GM21619 (cell line): ENCODE measurements around the gene LTBP3.
A peak's percentile ranks its signal among the peaks of the same experiment; 100 is the strongest.
"Not testable (repeated sequence)": the region's sequence is repeated elsewhere in the genome, so short reads cannot be mapped to it uniquely, and the experiment has no call there.

Source experiments
- ATAC-seq: cut with Tn5 transposase; IDR thresholded peaks from one replicate; pipeline ENCODE4 v1.9.1; 2021; ENCODE audit not compliant: unreplicated experiment

The LTBP3 gene

GRCh38 chr11:65538232-65538914 is 19.8 kb downstream of the LTBP3 start:
- no peak for ATAC-seq

- ATAC-seq, result no peak
These were observed 20.4 kb downstream of the LTBP3 start for GRCh38 chr11:65537620-65538231.

- ATAC-seq, result no peak
These were observed 20.9 kb downstream of the LTBP3 start for GRCh38 chr11:65537296-65537597.

GRCh38 chr11:65536412-65537295 is 21.5 kb downstream of the LTBP3 start:
- no peak for ATAC-seq

- no peak for ATAC-seq
These were observed 23.1 kb downstream of the LTBP3 start for GRCh38 chr11:65535102-65535501.

GRCh38 chr11:65532388-65533064 is 25.6 kb downstream of the LTBP3 start:
- ATAC-seq, result no peak

GRCh38 chr11:65530157-65530496 is 28.0 kb downstream of the LTBP3 start:
- ATAC-seq, result no peak

GRCh38 chr11:65529475-65530156 is 28.5 kb downstream of the LTBP3 start:
- ATAC-seq, result no peak

- no peak for ATAC-seq
These were observed 29.3 kb downstream of the LTBP3 start for GRCh38 chr11:65528819-65529350.

GRCh38 chr11:65526744-65527143 is 31.4 kb downstream of the LTBP3 start:
- ATAC-seq, result no peak

GRCh38 chr11:65525546-65526480 is 32.3 kb downstream of the LTBP3 start:
- no peak for ATAC-seq

GRCh38 chr11:65524741-65525545 is 33.2 kb downstream of the LTBP3 start, which contains the start of gene SCYL1:
Gene SCYL1, plus strand, starts transcription at chr11:65525083. Its CDS starts 71 bp downstream, at chr11:65525154.
- peak; percentile 60 for ATAC-seq

GRCh38 chr11:65524014-65524740 is 34.0 kb downstream of the LTBP3 start:
- ATAC-seq, result no peak

GRCh38 chr11:65523631-65523968 is 34.6 kb downstream of the LTBP3 start:
- ATAC-seq, result not testable (repeated sequence)

GRCh38 chr11:65522718-65523630 is 35.2 kb downstream of the LTBP3 start:
- ATAC-seq, result not testable (repeated sequence)

- ATAC-seq, result not testable (repeated sequence)
These were observed 36.2 kb downstream of the LTBP3 start for GRCh38 chr11:65521777-65522521.
